Measurements from ENCODE around the gene JDP2.

Gene JDP2

GRCh38 chr14:75497701-75498100 lies 69.9 kb downstream of the JDP2 start:
- Histone ChIP-seq H3K4me2 (ENCODE audit: low read length) (no peak overlapping the region), H3K27me3 (ENCODE audit: insufficient read depth, low read length) (no peaks in the 10 kb centered on the region), H3K27ac (ENCODE audit: low read depth, low read length) (no peak overlapping the region), H3K79me1 (ENCODE audit: low read length) (no peaks in the 10 kb centered on the region), H4K12ac (ENCODE audit: low read depth, low read length) (no peak overlapping the region), H4K91ac (ENCODE audit: low read depth, low read length) (no peak overlapping the region), H3K9me3 (ENCODE audit: insufficient read depth, low read depth, low read length) (no peaks in the 10 kb centered on the region), H3K36me3 (ENCODE audit: control insufficient read depth in 1 of 2, insufficient read depth in 2 of 2, low read length in 2 of 2) (no peaks in the 10 kb centered on the region), H2AK5ac (ENCODE audit: low read length) (no peak overlapping the region), H3K4me1 (ENCODE audit: control insufficient read depth in 1 of 2, insufficient read depth in 2 of 2, low read length in 2 of 2) (no peaks in the 10 kb centered on the region), H2BK5ac (ENCODE audit: low read depth, low read length, poor library complexity) (no peak overlapping the region), H3K4me3 (ENCODE audit: low read depth, low read length) (no peak overlapping the region), H2BK120ac (ENCODE audit: insufficient read depth, low read length, poor library complexity) (no peak overlapping the region), H2BK12ac (ENCODE audit: low read length) (no peak overlapping the region), H3K14ac (ENCODE audit: low read length) (no peak overlapping the region), H4K8ac (ENCODE audit: low read depth, low read length) (no peak overlapping the region), H2AFZ (ENCODE audit: insufficient read depth, low read length, poor library complexity) (no peak overlapping the region), H3K9ac (ENCODE audit: low read length) (no peak overlapping the region), H3K18ac (ENCODE audit: low read length) (no peak overlapping the region), H3K23ac (ENCODE audit: low read length) (no peak overlapping the region), H3K79me2 (ENCODE audit: control insufficient read depth, insufficient read depth, low read length, poor library complexity) (no peaks in the 10 kb centered on the region), H3K4ac (ENCODE audit: low read depth, low read length) (no peak overlapping the region)
- DNase-seq, result no peak
- WGBS (ENCODE audit: extremely low coverage, insufficient coverage, insufficient read length), result no CpG with 5 or more reads among the region's 11 CpGs

- H3K36me3 ChIP-seq (ENCODE audit: control insufficient read depth in 1 of 2, insufficient read depth in 2 of 2, low read length in 2 of 2), result no peaks in the 10 kb centered on the region
- H4K91ac ChIP-seq (ENCODE audit: low read depth, low read length), result no peak overlapping the region
- no peak overlapping the region for H3K23ac ChIP-seq (ENCODE audit: low read length)
- no CpG with 5 or more reads among the region's 16 CpGs for WGBS (ENCODE audit: extremely low coverage, insufficient coverage, insufficient read length)
- H3K79me2 ChIP-seq (ENCODE audit: control insufficient read depth, insufficient read depth, low read length, poor library complexity), result no peaks in the 10 kb centered on the region
- no peak overlapping the region for H2BK12ac ChIP-seq (ENCODE audit: low read length)
- no peaks in the 10 kb centered on the region for H3K27me3 ChIP-seq (ENCODE audit: insufficient read depth, low read length)
- H3K9me3 ChIP-seq (ENCODE audit: insufficient read depth, low read depth, low read length), result no peaks in the 10 kb centered on the region
- H4K12ac ChIP-seq (ENCODE audit: low read depth, low read length), result no peak overlapping the region
- H2BK120ac ChIP-seq (ENCODE audit: insufficient read depth, low read length, poor library complexity), result no peak overlapping the region
- H3K4me1 ChIP-seq (ENCODE audit: control insufficient read depth in 1 of 2, insufficient read depth in 2 of 2, low read length in 2 of 2), result no peaks in the 10 kb centered on the region
- H3K18ac ChIP-seq (ENCODE audit: low read length), result no peak overlapping the region
- H3K79me1 ChIP-seq (ENCODE audit: low read length), result no peaks in the 10 kb centered on the region
- H2AFZ ChIP-seq (ENCODE audit: insufficient read depth, low read length, poor library complexity), result no peak overlapping the region
- no peak overlapping the region for H2BK5ac ChIP-seq (ENCODE audit: low read depth, low read length, poor library complexity)
- no peak overlapping the region for H3K4ac ChIP-seq (ENCODE audit: low read depth, low read length)
- no peak overlapping the region for H3K9ac ChIP-seq (ENCODE audit: low read length)
- no peak overlapping the region for H2AK5ac ChIP-seq (ENCODE audit: low read length)
- DNase-seq, result no peak
- no peak overlapping the region for H3K4me2 ChIP-seq (ENCODE audit: low read length)
- no peak overlapping the region for H3K4me3 ChIP-seq (ENCODE audit: low read depth, low read length)
- H4K8ac ChIP-seq (ENCODE audit: low read depth, low read length), result no peak overlapping the region
- H3K14ac ChIP-seq (ENCODE audit: low read length), result no peak overlapping the region
- H3K27ac ChIP-seq (ENCODE audit: low read depth, low read length), result no peak overlapping the region
These were observed 71.5 kb downstream of the JDP2 start for GRCh38 chr14:75499084-75499875.

DNA sequence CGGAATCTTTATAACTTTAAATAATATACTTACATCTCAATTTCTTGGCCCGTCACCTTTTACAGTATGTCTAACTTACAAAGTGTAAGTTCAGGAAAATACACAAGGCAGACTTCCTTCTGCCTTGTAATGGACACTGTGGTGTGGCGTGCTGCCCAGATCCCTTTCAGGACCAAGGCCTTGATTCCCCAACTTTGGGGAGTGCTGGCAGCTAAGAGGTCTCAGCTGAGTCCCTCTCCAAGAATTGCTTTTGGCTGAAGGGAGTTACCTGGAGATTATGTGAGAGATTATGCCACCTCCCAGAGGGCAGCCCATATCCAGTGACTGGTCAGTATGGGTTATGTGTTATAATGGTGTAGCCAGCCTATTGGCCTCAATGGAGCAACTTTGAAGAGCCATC lies 73.3 kb downstream of the JDP2 start:
- no peak overlapping the region for H2BK5ac ChIP-seq (ENCODE audit: low read depth, low read length, poor library complexity)
- H2AK5ac ChIP-seq (ENCODE audit: low read length), result no peak overlapping the region
- H3K4ac ChIP-seq (ENCODE audit: low read depth, low read length), result no peak overlapping the region
- 100% methylated on average over 1 of the region's 3 CpGs for WGBS (ENCODE audit: extremely low coverage, insufficient coverage, insufficient read length)
- no peak overlapping the region for H3K9ac ChIP-seq (ENCODE audit: low read length)
- H2BK12ac ChIP-seq (ENCODE audit: low read length), result no peak overlapping the region
- no peaks in the 10 kb centered on the region for H3K27me3 ChIP-seq (ENCODE audit: insufficient read depth, low read length)
- DNase-seq, result no peak
- H3K27ac ChIP-seq (ENCODE audit: low read depth, low read length), result no peak overlapping the region
- no peaks in the 10 kb centered on the region for H3K79me2 ChIP-seq (ENCODE audit: control insufficient read depth, insufficient read depth, low read length, poor library complexity)
- H2AFZ ChIP-seq (ENCODE audit: insufficient read depth, low read length, poor library complexity), result no peak overlapping the region
- no peaks in the 10 kb centered on the region for H3K36me3 ChIP-seq (ENCODE audit: control insufficient read depth in 1 of 2, insufficient read depth in 2 of 2, low read length in 2 of 2)
- no peak overlapping the region for H3K18ac ChIP-seq (ENCODE audit: low read length)
- H3K14ac ChIP-seq (ENCODE audit: low read length), result no peak overlapping the region
- no peak overlapping the region for H3K23ac ChIP-seq (ENCODE audit: low read length)
- H4K12ac ChIP-seq (ENCODE audit: low read depth, low read length), result no peak overlapping the region
- H3K79me1 ChIP-seq (ENCODE audit: low read length), result no peaks in the 10 kb centered on the region
- H4K91ac ChIP-seq (ENCODE audit: low read depth, low read length), result no peak overlapping the region
- H3K9me3 ChIP-seq (ENCODE audit: insufficient read depth, low read depth, low read length), result no peaks in the 10 kb centered on the region
- H2BK120ac ChIP-seq (ENCODE audit: insufficient read depth, low read length, poor library complexity), result no peak overlapping the region
- H3K4me1 ChIP-seq (ENCODE audit: control insufficient read depth in 1 of 2, insufficient read depth in 2 of 2, low read length in 2 of 2), result no peaks in the 10 kb centered on the region
- H3K4me3 ChIP-seq (ENCODE audit: low read depth, low read length), result no peak overlapping the region
- no peak overlapping the region for H3K4me2 ChIP-seq (ENCODE audit: low read length)
- no peak overlapping the region for H4K8ac ChIP-seq (ENCODE audit: low read depth, low read length)

GRCh38 chr14:75504411-75504810 lies 76.6 kb downstream of the JDP2 start:
- no peak overlapping the region for H3K9ac ChIP-seq (ENCODE audit: low read length)
- no peak overlapping the region for H2AK5ac ChIP-seq (ENCODE audit: low read length)
- DNase-seq, result no peak
- H3K14ac ChIP-seq (ENCODE audit: low read length), result no peak overlapping the region
- H3K79me2 ChIP-seq (ENCODE audit: control insufficient read depth, insufficient read depth, low read length, poor library complexity), result no peaks in the 10 kb centered on the region
- H4K8ac ChIP-seq (ENCODE audit: low read depth, low read length), result no peak overlapping the region
- no peak overlapping the region for H3K4me3 ChIP-seq (ENCODE audit: low read depth, low read length)
- H3K27me3 ChIP-seq (ENCODE audit: insufficient read depth, low read length), result no peaks in the 10 kb centered on the region
- no peak overlapping the region for H4K12ac ChIP-seq (ENCODE audit: low read depth, low read length)
- H2BK12ac ChIP-seq (ENCODE audit: low read length), result no peak overlapping the region
- no peak overlapping the region for H3K23ac ChIP-seq (ENCODE audit: low read length)
- no peak overlapping the region for H3K4ac ChIP-seq (ENCODE audit: low read depth, low read length)
- WGBS (ENCODE audit: extremely low coverage, insufficient coverage, insufficient read length), result no CpG with 5 or more reads among the region's 1 CpG
- no peak overlapping the region for H3K27ac ChIP-seq (ENCODE audit: low read depth, low read length)
- no peaks in the 10 kb centered on the region for H3K36me3 ChIP-seq (ENCODE audit: control insufficient read depth in 1 of 2, insufficient read depth in 2 of 2, low read length in 2 of 2)
- no peaks in the 10 kb centered on the region for H3K4me1 ChIP-seq (ENCODE audit: control insufficient read depth in 1 of 2, insufficient read depth in 2 of 2, low read length in 2 of 2)
- no peak overlapping the region for H2AFZ ChIP-seq (ENCODE audit: insufficient read depth, low read length, poor library complexity)
- H3K9me3 ChIP-seq (ENCODE audit: insufficient read depth, low read depth, low read length), result no peaks in the 10 kb centered on the region
- H4K91ac ChIP-seq (ENCODE audit: low read depth, low read length), result no peak overlapping the region
- no peak overlapping the region for H2BK5ac ChIP-seq (ENCODE audit: low read depth, low read length, poor library complexity)
- no peak overlapping the region for H3K4me2 ChIP-seq (ENCODE audit: low read length)
- no peak overlapping the region for H3K18ac ChIP-seq (ENCODE audit: low read length)
- no peaks in the 10 kb centered on the region for H3K79me1 ChIP-seq (ENCODE audit: low read length)
- no peak overlapping the region for H2BK120ac ChIP-seq (ENCODE audit: insufficient read depth, low read length, poor library complexity)

Measured in trophoblast cell (in vitro differentiated cells and primary cell).